ENCODE data around the gene FLAD1.
A peak's percentile ranks its signal among the peaks of the same experiment; 100 is the strongest.

FLAD1 gene

GRCh38 chr1:155017041-155017945 lies 34.1 kb downstream of the FLAD1 start:
- peak; percentile 89 for DNase-seq (ENCODE audit: low read depth)

GRCh38 chr1:155017946-155018316 lies 34.8 kb downstream of the FLAD1 start:
- DNase-seq (ENCODE audit: low read depth) = no peak

- peak; percentile 31 for DNase-seq (ENCODE audit: low read depth)
Measured at GRCh38 chr1:155018617-155019348, 35.6 kb downstream of the FLAD1 start.

- DNase-seq (ENCODE audit: low read depth) = no peak
Measured at GRCh38 chr1:155019377-155020245, 36.5 kb downstream of the FLAD1 start.

- DNase-seq (ENCODE audit: low read depth) = no peak
Measured at GRCh38 chr1:155022136-155022926, 39.2 kb downstream of the FLAD1 start.

- no peak for DNase-seq (ENCODE audit: low read depth)
Measured at GRCh38 chr1:155022927-155023236, 39.7 kb downstream of the FLAD1 start.

GRCh38 chr1:155023627-155024026 lies 40.5 kb downstream of the FLAD1 start:
- DNase-seq (ENCODE audit: low read depth) = no peak

GRCh38 chr1:155024315-155024714 lies 41.2 kb downstream of the FLAD1 start:
- DNase-seq (ENCODE audit: low read depth) = no peak

- DNase-seq (ENCODE audit: low read depth) = no peak
Measured at GRCh38 chr1:155026154-155026553, 43.0 kb downstream of the FLAD1 start.

GRCh38 chr1:155026588-155026987 lies 43.4 kb downstream of the FLAD1 start:
- peak; percentile 27 for DNase-seq (ENCODE audit: low read depth)

GRCh38 chr1:155029513-155030242 lies 46.5 kb downstream of the FLAD1 start:
- DNase-seq (ENCODE audit: low read depth) = no peak

GRCh38 chr1:155030243-155030795 lies 47.2 kb downstream of the FLAD1 start:
- no peak for DNase-seq (ENCODE audit: low read depth)

- no peak for DNase-seq (ENCODE audit: low read depth)
Measured at GRCh38 chr1:155030899-155031298, 47.8 kb downstream of the FLAD1 start.

GRCh38 chr1:155032886-155033285 lies 49.7 kb downstream of the FLAD1 start:
- DNase-seq (ENCODE audit: low read depth) = no peak

- DNase-seq (ENCODE audit: low read depth) = no peak
Measured at GRCh38 chr1:155033524-155033923, 50.4 kb downstream of the FLAD1 start, which contains the start of the genes DCST1 and DCST2. Gene DCST1 (plus strand): TSS chr1:155033824. CDS start chr1:155034037, 213 bp downstream. Gene DCST2 (minus strand): TSS chr1:155033781. CDS start chr1:155033701, 80 bp downstream.

GRCh38 chr1:155034318-155035208 lies 51.4 kb downstream of the FLAD1 start:
- no peak for DNase-seq (ENCODE audit: low read depth)

- DNase-seq (ENCODE audit: low read depth) = no peak
Measured at GRCh38 chr1:155035936-155036335, 52.8 kb downstream of the FLAD1 start.

- DNase-seq (ENCODE audit: low read depth) = no peak
Measured at GRCh38 chr1:155037043-155037442, 53.9 kb downstream of the FLAD1 start.

- DNase-seq (ENCODE audit: low read depth) = no peak
Measured at GRCh38 chr1:155037851-155038441, 54.8 kb downstream of the FLAD1 start.
